NCI-H774 (cell line): ENCODE measurements around the gene ANXA8.
"Not testable (repeated sequence)": the region's sequence is repeated elsewhere in the genome, so short reads cannot be mapped to it uniquely, and the experiment has no call there.

Experiments
- DNase-seq: peaks from one replicate; lab custom pipeline; 2025; lab: John Stamatoyannopoulos, UW

The ANXA8 gene

GRCh38 chr10:47462577-47463358 lies 21.1 kb downstream of the ANXA8 start:
- not testable (repeated sequence) for DNase-seq

GRCh38 chr10:47461261-47461687 lies 22.6 kb downstream of the ANXA8 start:
- peak; percentile 5 for DNase-seq

GRCh38 chr10:47458466-47459154 lies 25.3 kb downstream of the ANXA8 start:
- DNase-seq, result no peak

- DNase-seq, result no peak
Measured at GRCh38 chr10:47457826-47458225, 26.1 kb downstream of the ANXA8 start.

GRCh38 chr10:47457528-47457820 lies 26.4 kb downstream of the ANXA8 start:
- DNase-seq, result no peak

- no peak for DNase-seq
Measured at GRCh38 chr10:47456794-47457527, 27.0 kb downstream of the ANXA8 start.

- DNase-seq, result no peak
Measured at GRCh38 chr10:47456079-47456785, 27.7 kb downstream of the ANXA8 start.

- not testable (repeated sequence) for DNase-seq
Measured at GRCh38 chr10:47455350-47456078, 28.4 kb downstream of the ANXA8 start.

GRCh38 chr10:47454780-47455058 lies 29.2 kb downstream of the ANXA8 start:
- DNase-seq, result no peak

- no peak for DNase-seq
Measured at GRCh38 chr10:47454008-47454779, 29.7 kb downstream of the ANXA8 start.

GRCh38 chr10:47453141-47454007 lies 30.5 kb downstream of the ANXA8 start:
- DNase-seq, result no peak

GRCh38 chr10:47452495-47453140 lies 31.3 kb downstream of the ANXA8 start:
- DNase-seq, result peak; percentile 47

GRCh38 chr10:47451998-47452494 lies 31.9 kb downstream of the ANXA8 start:
- DNase-seq, result no peak

GRCh38 chr10:47451273-47451997 lies 32.5 kb downstream of the ANXA8 start:
- DNase-seq, result no peak

- no peak for DNase-seq
Measured at GRCh38 chr10:47450442-47450841, 33.5 kb downstream of the ANXA8 start.

- no peak for DNase-seq
Measured at GRCh38 chr10:47449979-47450378, 33.9 kb downstream of the ANXA8 start.

- no peak for DNase-seq
Measured at GRCh38 chr10:47449102-47449978, 34.6 kb downstream of the ANXA8 start.

GRCh38 chr10:47447705-47448104 lies 36.2 kb downstream of the ANXA8 start:
- DNase-seq, result no peak
